Calu3 (cell line): ENCODE results near the gene GRIA4. TPM values are rescaled to one million over a fixed set of nuclear protein-coding genes. Genes with fewer than 3 reads are reported as not detected.

ENCODE experiments used
- BruUV-seq: library from RNA; stranded (reverse); fragments of 400-500 nt; replicated peaks from 2 replicates; lab custom pipeline; 2021; lab: Mats Ljungman, UMichigan
- CTCF ChIA-PET: fragments of 300-600 bp; sonication (Branson Sonifier 250); formaldehyde crosslinking; loops from one replicate; lab custom pipeline; 2022; ENCODE audit warnings: antibody characterized with exemption; lab: Charles Lee
- DNase-seq: peaks from one replicate; pipeline ENCODE4 v3.0.0; 2022
- H3K27ac Mint-ChIP-seq: one replicate; pipeline ENCODE4 v1.8.0; 2022; ENCODE audit warnings: mixed read lengths; ENCODE audit not compliant: unreplicated experiment
- H3K27me3 Mint-ChIP-seq: one replicate; pipeline ENCODE4 v1.8.0; 2022; ENCODE audit warnings: mixed read lengths; ENCODE audit not compliant: unreplicated experiment
- H3K36me3 Mint-ChIP-seq: one replicate; pipeline ENCODE4 v1.8.0; 2022; ENCODE audit warnings: mild to moderate bottlenecking, moderate library complexity, mixed read lengths; ENCODE audit not compliant: insufficient read depth, unreplicated experiment
- H3K4me1 Mint-ChIP-seq: one replicate; pipeline ENCODE4 v1.8.0; 2022; ENCODE audit warnings: mild to moderate bottlenecking, low read depth, mixed read lengths; ENCODE audit not compliant: unreplicated experiment
- H3K4me3 Mint-ChIP-seq: one replicate; pipeline ENCODE4 v1.8.0; 2022; ENCODE audit warnings: mild to moderate bottlenecking, low read depth, moderate library complexity, mixed read lengths; ENCODE audit not compliant: unreplicated experiment
- H3K9me3 Mint-ChIP-seq: one replicate; pipeline ENCODE4 v1.8.0; 2022; ENCODE audit warnings: low read depth, mixed read lengths; ENCODE audit not compliant: unreplicated experiment
- CTCF ChIP-seq: fragments of 200-600 bp; IDR thresholded peaks from one replicate; pipeline ENCODE4 v1.8.0; 2022; ENCODE audit warnings: antibody characterized with exemption; ENCODE audit not compliant: unreplicated experiment
- intact Hi-C: fragments of 100-400 bp; cut with micrococcal nuclease; formaldehyde crosslinking; loops from one replicate; pipeline ENCODE4 v1.10.0; 2022; ENCODE audit not compliant: unreplicated experiment
- total RNA-seq: library from RNA; stranded (reverse); gene quantifications from 2 replicates; pipeline ENCODE4 v1.2.3, GENCODE V29; 2022

Gene GRIA4
- total RNA-seq, 1 experiment from 2014 or later: not detected

GRCh38 chr11:105642870-105643269 is 33.0 kb downstream of the GRIA4 start:
- CTCF ChIA-PET: no interaction called here
- no peak for DNase-seq
- no peaks in the 10 kb centered on the region for H3K36me3 Mint-ChIP-seq
- H3K27ac Mint-ChIP-seq: no peak overlapping the region
- H3K4me3 Mint-ChIP-seq: no peak overlapping the region
- intact Hi-C loops: no loop called here
- peaks cover 2% of the 10 kb centered on the region for H3K9me3 Mint-ChIP-seq
- BruUV-seq: no TSS peak
- H3K27me3 Mint-ChIP-seq: no peaks in the 10 kb centered on the region
- H3K4me1 Mint-ChIP-seq: no peaks in the 10 kb centered on the region
- TF ChIP-seq CTCF: no peak

- CTCF ChIA-PET: interaction anchor here (0.6 kb wide), 1 partner anchor 1817 kb away, joined by 11 read pairs; no protein-coding TSS in a partner anchor
- Mint-ChIP-seq H3K9me3 (peaks cover 2% of the 10 kb centered on the region), H3K4me3 (no peak overlapping the region), H3K27ac (no peak overlapping the region), H3K27me3 (no peaks in the 10 kb centered on the region), H3K4me1 (no peaks in the 10 kb centered on the region), H3K36me3 (no peaks in the 10 kb centered on the region)
- intact Hi-C loops: no loop called here
- no peak for DNase-seq
- TF ChIP-seq CTCF: no peak
- no TSS peak for BruUV-seq
These were observed 35.1 kb downstream of the GRIA4 start for GRCh38 chr11:105644839-105645573.

- TF ChIP-seq CTCF: no peak
- no TSS peak for BruUV-seq
- Mint-ChIP-seq H3K4me1 (no peaks in the 10 kb centered on the region), H3K4me3 (no peak overlapping the region), H3K36me3 (no peaks in the 10 kb centered on the region), H3K9me3 (peaks cover 2% of the 10 kb centered on the region), H3K27me3 (no peaks in the 10 kb centered on the region), H3K27ac (no peak overlapping the region)
- intact Hi-C loops: no loop called here
- CTCF ChIA-PET: no interaction called here
- DNase-seq: no peak
These were observed 37.9 kb downstream of the GRIA4 start for GRCh38 chr11:105647780-105648179.

- Mint-ChIP-seq H3K4me1 (no peaks in the 10 kb centered on the region), H3K4me3 (no peak overlapping the region), H3K27ac (no peak overlapping the region), H3K27me3 (no peaks in the 10 kb centered on the region), H3K9me3 (peaks cover 2% of the 10 kb centered on the region), H3K36me3 (no peaks in the 10 kb centered on the region)
- DNase-seq: no peak
- CTCF ChIA-PET: no interaction called here
- TF ChIP-seq CTCF: no peak
- intact Hi-C loops: no loop called here
- no TSS peak for BruUV-seq
These were observed 38.9 kb downstream of the GRIA4 start for GRCh38 chr11:105648762-105649161.
